GM12872 (cell line): ENCODE measurements around the gene PLA2G2A.

Experiments used
- TF ChIP-seq, protein P1 (sequence below): IDR thresholded peaks from 3 replicates; pipeline ENCODE4 v1.5.1; 2011; ENCODE audit warnings: low read depth, mild to moderate bottlenecking, low read length, moderate library complexity; ENCODE audit not compliant: insufficient read depth

Gene PLA2G2A

DNA sequence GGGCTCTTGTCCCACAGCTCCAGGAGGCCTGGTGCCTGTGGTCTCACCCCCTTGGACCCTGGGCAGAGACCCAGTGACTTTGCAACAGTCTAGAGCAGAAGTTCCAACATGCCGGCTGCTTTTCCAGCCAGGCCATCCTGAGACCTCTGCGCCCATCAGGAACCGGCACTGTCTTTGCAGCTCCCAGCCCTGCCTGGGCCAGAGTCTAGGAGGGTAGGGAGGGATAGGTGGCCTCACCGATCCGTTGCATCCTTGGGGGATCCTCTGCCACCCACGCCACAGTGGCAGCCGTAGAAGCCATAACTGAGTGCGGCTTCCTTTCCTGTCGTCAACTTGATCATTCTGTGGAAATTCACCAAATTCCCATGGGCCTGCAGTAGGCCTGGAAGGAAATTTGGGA is 1.3 kb downstream of the PLA2G2A start:
- TF ChIP-seq, protein P1, sequence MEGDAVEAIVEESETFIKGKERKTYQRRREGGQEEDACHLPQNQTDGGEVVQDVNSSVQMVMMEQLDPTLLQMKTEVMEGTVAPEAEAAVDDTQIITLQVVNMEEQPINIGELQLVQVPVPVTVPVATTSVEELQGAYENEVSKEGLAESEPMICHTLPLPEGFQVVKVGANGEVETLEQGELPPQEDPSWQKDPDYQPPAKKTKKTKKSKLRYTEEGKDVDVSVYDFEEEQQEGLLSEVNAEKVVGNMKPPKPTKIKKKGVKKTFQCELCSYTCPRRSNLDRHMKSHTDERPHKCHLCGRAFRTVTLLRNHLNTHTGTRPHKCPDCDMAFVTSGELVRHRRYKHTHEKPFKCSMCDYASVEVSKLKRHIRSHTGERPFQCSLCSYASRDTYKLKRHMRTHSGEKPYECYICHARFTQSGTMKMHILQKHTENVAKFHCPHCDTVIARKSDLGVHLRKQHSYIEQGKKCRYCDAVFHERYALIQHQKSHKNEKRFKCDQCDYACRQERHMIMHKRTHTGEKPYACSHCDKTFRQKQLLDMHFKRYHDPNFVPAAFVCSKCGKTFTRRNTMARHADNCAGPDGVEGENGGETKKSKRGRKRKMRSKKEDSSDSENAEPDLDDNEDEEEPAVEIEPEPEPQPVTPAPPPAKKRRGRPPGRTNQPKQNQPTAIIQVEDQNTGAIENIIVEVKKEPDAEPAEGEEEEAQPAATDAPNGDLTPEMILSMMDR = no peak

DNA sequence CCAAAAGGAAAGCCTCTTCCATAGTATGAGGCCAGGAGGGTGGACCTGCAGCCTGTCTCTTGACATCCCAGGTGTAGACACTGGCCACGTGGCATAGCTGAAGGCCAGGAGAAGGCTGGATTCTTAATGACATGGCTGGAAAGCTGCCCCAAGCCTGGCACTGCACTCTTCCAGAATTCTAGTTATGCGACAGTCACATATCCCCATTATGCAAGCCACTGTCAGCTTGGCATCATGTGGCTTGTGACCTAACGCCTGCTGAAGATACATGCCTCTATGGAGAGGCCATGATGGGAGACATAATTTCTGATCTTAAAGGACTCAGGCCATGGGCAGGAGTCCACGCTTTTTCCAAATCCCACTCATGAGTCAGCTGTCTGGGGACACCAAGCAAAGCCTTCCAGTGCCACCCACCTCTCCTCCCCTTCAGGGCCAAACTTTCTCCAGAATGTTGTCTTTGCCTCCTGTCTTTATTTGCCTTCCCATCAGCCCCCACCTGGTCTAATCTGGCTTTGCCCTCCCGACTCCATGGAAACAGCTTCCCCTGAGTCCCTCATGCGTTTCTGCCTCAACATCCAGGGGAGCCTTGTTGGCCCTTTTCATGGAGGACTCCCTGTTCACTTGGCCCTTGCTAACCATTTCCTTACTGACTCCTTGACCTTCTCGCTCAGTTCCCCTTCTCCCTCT is 3.0 kb downstream of the PLA2G2A start:
- TF ChIP-seq, protein P1 = no peak

DNA sequence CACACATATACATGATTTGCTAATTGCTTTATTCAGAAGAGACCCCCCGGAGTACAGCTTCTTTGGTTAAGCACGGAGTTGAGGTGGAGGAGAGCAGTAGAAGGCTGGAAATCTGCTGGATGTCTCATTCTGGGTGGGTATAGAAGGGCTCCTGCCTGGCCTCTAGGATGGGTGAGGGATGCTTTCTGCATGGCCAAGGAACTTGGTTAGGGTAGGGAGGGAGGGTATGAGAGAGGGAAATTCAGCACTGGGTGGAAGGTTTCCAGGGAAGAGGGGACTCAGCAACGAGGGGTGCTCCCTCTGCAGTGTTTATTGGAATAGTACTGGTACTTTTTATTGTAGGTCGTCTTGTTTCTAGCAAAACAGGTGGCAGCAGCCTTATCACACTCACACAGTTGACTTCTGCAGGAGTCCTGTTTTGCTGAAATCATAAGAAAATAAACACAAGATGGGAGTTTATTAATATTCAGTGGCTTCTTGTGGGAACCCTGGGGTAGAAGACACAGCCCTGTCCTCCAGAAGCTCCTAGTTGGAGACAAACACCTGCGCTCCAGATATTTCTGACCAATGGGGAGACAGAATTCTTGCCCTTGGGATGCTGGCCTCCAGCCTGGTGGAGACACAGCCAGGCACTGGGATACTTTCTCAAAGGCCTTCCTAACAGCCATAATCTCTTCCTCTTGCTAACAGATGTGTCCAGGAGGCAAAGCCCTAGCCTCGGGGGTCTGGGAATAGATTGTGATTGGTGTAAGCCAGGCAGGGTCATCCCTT is 3.8 kb downstream of the PLA2G2A start:
- TF ChIP-seq, protein P1 = no peak

DNA sequence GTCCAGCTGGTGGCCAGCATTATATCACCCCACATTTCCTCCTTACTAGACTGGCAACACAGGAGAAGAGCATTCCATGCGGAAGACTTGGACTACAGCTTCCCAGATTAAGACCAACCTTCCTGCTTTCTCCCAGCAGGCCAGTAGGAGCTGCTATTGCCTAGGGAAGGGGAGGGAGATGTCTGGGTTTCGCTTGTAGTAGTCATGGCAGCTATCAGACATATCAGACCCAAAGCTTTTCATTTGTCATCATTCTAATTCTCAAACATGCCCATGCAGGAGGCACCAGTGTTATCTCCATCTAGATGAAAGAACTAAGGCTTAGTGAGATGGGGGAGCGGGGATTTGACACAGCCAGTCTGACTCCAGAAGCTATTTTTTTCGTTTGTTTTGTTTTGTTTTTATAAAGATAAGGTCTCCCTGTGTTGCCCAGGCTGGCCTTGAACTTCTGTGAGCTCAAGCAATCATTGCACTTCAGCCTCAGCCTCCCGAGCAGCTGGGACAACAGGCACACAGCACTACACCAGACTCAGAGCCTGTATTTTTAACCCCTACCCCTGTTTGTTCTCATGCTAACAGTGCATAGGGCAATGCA is 4.5 kb downstream of the PLA2G2A start:
- TF ChIP-seq, protein P1 = peak; percentile 74

DNA sequence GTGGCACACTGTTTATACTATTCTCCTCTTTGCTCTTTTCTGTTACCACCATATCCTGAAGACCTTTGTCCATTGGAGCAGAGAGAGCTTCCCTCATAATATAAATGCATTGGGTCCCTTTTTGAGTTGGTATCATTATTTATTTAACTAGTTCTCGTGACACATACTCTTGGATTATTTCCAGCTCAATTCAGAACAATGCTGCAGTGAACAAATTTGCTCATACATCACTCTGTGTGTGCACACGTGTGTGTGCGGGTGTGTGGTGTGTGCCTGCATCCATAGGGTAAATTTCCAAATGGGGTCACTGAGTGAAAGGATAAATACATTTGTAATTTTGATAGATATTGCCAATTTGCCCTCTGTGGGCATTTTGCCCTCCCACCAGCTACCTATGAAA is 5.8 kb downstream of the PLA2G2A start:
- TF ChIP-seq, protein P1 = no peak

DNA sequence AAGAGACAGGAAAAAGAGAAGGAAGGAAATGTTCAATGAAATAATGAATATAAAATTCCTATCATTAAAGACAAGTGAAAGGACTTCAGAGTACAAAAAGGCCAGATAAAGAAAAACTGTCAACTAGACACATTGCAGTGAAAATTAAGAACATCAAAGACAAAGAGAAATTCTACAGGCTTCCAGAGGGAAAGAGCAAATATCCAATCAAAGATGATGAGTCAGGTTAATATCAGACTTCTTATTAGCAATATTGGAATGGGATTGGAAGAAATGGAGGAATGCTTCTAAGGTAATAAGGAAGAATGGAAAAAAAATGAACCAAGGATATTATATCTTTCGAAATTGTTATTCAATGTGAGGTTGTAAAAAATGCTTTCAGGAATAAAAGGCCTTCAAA is 7.8 kb downstream of the PLA2G2A start:
- TF ChIP-seq, protein P1 = no peak

DNA sequence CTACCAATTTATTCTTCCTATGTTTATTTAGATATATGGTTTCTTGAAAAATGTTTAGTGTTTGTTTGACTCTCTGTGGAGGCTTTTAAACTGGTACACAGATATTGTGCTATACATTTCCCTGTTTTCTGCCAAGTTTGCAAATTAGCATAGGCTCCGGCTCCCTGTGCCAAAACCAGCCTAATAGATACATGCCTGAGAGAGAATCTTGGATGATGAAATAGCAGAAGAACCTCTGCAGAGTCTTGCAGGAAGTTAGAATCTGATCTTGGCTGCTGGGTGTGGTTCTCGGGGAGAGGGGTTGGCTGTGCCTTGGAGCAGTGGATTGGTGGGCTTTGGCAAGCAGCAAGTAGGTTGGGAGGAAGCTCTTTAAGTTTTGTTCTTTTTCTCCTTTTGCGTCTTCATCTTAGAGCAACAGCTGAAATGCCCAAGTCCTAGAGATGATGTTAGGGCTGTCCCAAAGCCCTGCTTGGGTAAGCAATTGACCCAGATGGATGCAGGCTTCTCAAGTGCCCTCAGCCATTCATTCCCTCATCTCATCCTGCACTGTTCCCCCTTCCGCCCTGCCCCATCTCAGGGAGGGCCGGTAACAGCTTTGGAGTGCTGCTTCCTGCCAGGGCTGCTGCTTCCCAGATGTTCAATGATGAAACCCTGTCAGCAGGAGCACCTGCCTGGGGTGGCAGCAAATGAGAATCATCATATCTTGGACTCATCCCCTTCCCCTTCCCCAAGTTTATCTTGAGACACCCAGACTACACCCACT is 9.3 kb downstream of the PLA2G2A start:
- TF ChIP-seq, protein P1 = no peak
